ENCODE results near the gene PTP4A1. TPM values are rescaled to one million over a fixed set of nuclear protein-coding genes. Genes with fewer than 3 reads are reported as not detected.

Gene PTP4A1
- total RNA-seq, 1 donor from 2014 or later = 31.3 TPM

- no peak overlapping the region for H3K4me2 ChIP-seq
- H3K4me3 ChIP-seq = no peak overlapping the region
- DNase-seq (ENCODE audit: low spot score) = no peak
- no peak overlapping the region for H3K4me3 Mint-ChIP-seq
- no peaks in the 10 kb centered on the region for H3K9me3 ChIP-seq (ENCODE audit: low read depth)
- no peak overlapping the region for H3K9ac ChIP-seq
- H3K27me3 Mint-ChIP-seq (ENCODE audit: insufficient read depth, low read depth) = no peaks in the 10 kb centered on the region
- no peaks in the 10 kb centered on the region for H4K20me1 ChIP-seq (ENCODE audit: low read depth)
- TF ChIP-seq EZH2phosphoT487 (IDR thresholded peaks at IDR 0.05) (no peak), EZH2 (IDR thresholded peaks at IDR 0.05) (no peak), CTCF (IDR thresholded peaks at IDR 0.05) (no peak)
- H3K36me3 ChIP-seq = no peaks in the 10 kb centered on the region
- H3K79me2 ChIP-seq (ENCODE audit: low read depth) = no peaks in the 10 kb centered on the region
- peaks cover 2% of the 10 kb centered on the region for H3K9me3 Mint-ChIP-seq
- no peaks in the 10 kb centered on the region for H3K4me1 Mint-ChIP-seq
- no peaks in the 10 kb centered on the region for H3F3A ChIP-seq (ENCODE audit: low read depth)
- H3K27ac Mint-ChIP-seq = no peak overlapping the region
- H3K27me3 ChIP-seq = no peaks in the 10 kb centered on the region
- H3K4me1 ChIP-seq = no peaks in the 10 kb centered on the region
- no peak overlapping the region for H3K27ac ChIP-seq
- no peak overlapping the region for H2AFZ ChIP-seq (replicated peaks)
- H3K36me3 Mint-ChIP-seq = no peaks in the 10 kb centered on the region
These were observed 37.0 kb downstream of the PTP4A1 start for GRCh38 chr6:63609231-63609630.

DNA sequence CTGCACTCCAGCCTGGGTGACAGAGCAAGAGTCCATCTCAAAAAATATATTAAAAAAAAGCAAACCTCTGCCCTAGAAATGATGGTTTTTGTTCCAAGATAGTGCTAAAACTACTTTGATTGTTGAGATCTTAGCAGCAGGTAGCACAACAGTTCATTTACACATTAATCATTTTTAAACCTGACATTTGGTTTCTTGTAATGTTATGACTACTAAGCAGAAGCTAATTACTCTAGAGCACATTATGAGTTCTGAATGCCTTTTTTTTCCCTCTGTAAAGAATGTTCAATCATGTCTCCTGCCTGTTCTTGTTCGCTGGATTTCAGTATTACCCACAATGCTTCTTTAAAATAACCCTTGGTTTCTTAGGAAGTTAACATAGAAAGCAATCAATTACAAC, 38.7 kb downstream of the PTP4A1 start:
- no peaks in the 10 kb centered on the region for H3K27me3 Mint-ChIP-seq (ENCODE audit: insufficient read depth, low read depth)
- no peaks in the 10 kb centered on the region for H3F3A ChIP-seq (ENCODE audit: low read depth)
- no peaks in the 10 kb centered on the region for H3K79me2 ChIP-seq (ENCODE audit: low read depth)
- H3K27me3 ChIP-seq = no peaks in the 10 kb centered on the region
- no peak overlapping the region for H3K4me3 ChIP-seq
- no peak overlapping the region for H3K27ac ChIP-seq
- no peak overlapping the region for H3K27ac Mint-ChIP-seq
- H2AFZ ChIP-seq (replicated peaks) = no peak overlapping the region
- no peaks in the 10 kb centered on the region for H3K36me3 ChIP-seq
- H3K4me1 ChIP-seq = no peaks in the 10 kb centered on the region
- H3K9me3 ChIP-seq (ENCODE audit: low read depth) = no peaks in the 10 kb centered on the region
- no peak for TF ChIP-seq CTCF (IDR thresholded peaks at IDR 0.05)
- no peak for TF ChIP-seq EZH2phosphoT487 (IDR thresholded peaks at IDR 0.05)
- no peak for TF ChIP-seq EZH2 (IDR thresholded peaks at IDR 0.05)
- no peak overlapping the region for H3K9ac ChIP-seq
- no peaks in the 10 kb centered on the region for H4K20me1 ChIP-seq (ENCODE audit: low read depth)
- peaks cover 2% of the 10 kb centered on the region for H3K4me1 Mint-ChIP-seq
- H3K4me2 ChIP-seq = no peak overlapping the region
- no peak overlapping the region for H3K4me3 Mint-ChIP-seq
- no peaks in the 10 kb centered on the region for H3K36me3 Mint-ChIP-seq
- DNase-seq (ENCODE audit: low spot score) = no peak
- peaks cover 2% of the 10 kb centered on the region for H3K9me3 Mint-ChIP-seq

DNA sequence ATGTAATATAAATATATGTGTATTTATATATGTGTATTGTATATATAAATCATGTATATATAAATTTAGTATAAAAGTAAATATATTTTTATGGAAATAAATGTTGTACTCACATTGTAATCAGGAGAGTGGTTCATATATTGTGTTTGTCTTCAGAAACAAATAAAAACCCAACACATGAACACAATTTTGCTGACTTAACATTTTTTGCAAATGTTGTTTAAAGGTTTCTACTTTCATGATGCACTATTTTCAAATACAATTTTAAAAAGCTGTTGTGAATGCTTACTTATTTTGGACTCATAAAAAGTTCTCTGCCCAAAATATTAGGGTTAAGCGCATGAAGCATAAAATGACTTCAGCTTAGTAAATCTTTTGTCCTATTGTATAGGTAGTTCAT, 39.3 kb downstream of the PTP4A1 start:
- TF ChIP-seq CTCF (IDR thresholded peaks at IDR 0.05) (no peak), EZH2phosphoT487 (IDR thresholded peaks at IDR 0.05) (no peak), EZH2 (IDR thresholded peaks at IDR 0.05) (no peak)
- Histone ChIP-seq H3K9me3 (ENCODE audit: low read depth) (no peaks in the 10 kb centered on the region), H3K4me1 (no peaks in the 10 kb centered on the region), H3K4me3 (no peak overlapping the region), H3K9ac (no peak overlapping the region), H3F3A (ENCODE audit: low read depth) (no peaks in the 10 kb centered on the region), H4K20me1 (ENCODE audit: low read depth) (no peaks in the 10 kb centered on the region), H3K36me3 (no peaks in the 10 kb centered on the region), H3K27ac (no peak overlapping the region), H3K27me3 (no peaks in the 10 kb centered on the region), H2AFZ (replicated peaks) (no peak overlapping the region), H3K4me2 (no peak overlapping the region), H3K79me2 (ENCODE audit: low read depth) (no peaks in the 10 kb centered on the region)
- no peak for DNase-seq (ENCODE audit: low spot score)
- H3K9me3 Mint-ChIP-seq = peaks cover 2% of the 10 kb centered on the region
- no peaks in the 10 kb centered on the region for H3K36me3 Mint-ChIP-seq
- H3K27me3 Mint-ChIP-seq (ENCODE audit: insufficient read depth, low read depth) = no peaks in the 10 kb centered on the region
- H3K27ac Mint-ChIP-seq = no peak overlapping the region
- no peak overlapping the region for H3K4me3 Mint-ChIP-seq
- H3K4me1 Mint-ChIP-seq = peaks cover 8% of the 10 kb centered on the region
